Neural cell (in vitro differentiated cells): ENCODE measurements around the gene MIPOL1.

Experiments used
- CTCF ChIP-seq: fragments of 450-650 bp; IDR thresholded peaks from 2 replicates; pipeline ENCODE4 v1.5.1; 2014; ENCODE audit warnings: antibody characterized with exemption, mild to moderate bottlenecking, moderate library complexity; ENCODE audit not compliant: poor library complexity, severe bottlenecking
- EP300 ChIP-seq: fragments of 450-650 bp; conservative IDR thresholded peaks from 2 replicates; pipeline ENCODE4 v1.6.1; 2014; ENCODE audit warnings: antibody characterized with exemption, mild to moderate bottlenecking, moderate library complexity; ENCODE audit not compliant: poor library complexity, severe bottlenecking
- EZH2 ChIP-seq: fragments of 200-600, 300-800 bp; shearing (Covaris generic), sonication (generic); IDR thresholded peaks from 2 replicates; pipeline ENCODE4 v1.6.1; 2014; ENCODE audit warnings: antibody characterized with exemption, low read length, borderline replicate concordance, mild to moderate bottlenecking; ENCODE audit not compliant: insufficient read depth, poor library complexity, severe bottlenecking
- MXI1 ChIP-seq: fragments of 450-650 bp; conservative IDR thresholded peaks from 2 replicates; pipeline ENCODE4 v1.6.1; 2014; ENCODE audit warnings: antibody characterized with exemption, mild to moderate bottlenecking; ENCODE audit not compliant: poor library complexity, severe bottlenecking

- no peak for TF ChIP-seq EP300
- TF ChIP-seq CTCF: no peak
- TF ChIP-seq MXI1: no peak
- no peak for TF ChIP-seq EZH2
These were observed 87.5 kb downstream of the MIPOL1 start for GRCh38 chr14:37285220-37285619.
